Endothelial cell of umbilical vein (primary cell): ENCODE measurements around the gene ZBTB7C.

ENCODE experiments used
- EZH2 ChIP-seq: IDR thresholded peaks from 2 replicates; pipeline ENCODE4 v1.6.1; 2012; ENCODE audit warnings: borderline replicate concordance, low read depth, mild to moderate bottlenecking, moderate library complexity, low read length, inconsistent platforms; ENCODE audit not compliant: severe bottlenecking
- GATA2 ChIP-seq: IDR thresholded peaks from 2 replicates; pipeline ENCODE4 v1.7.0; 2011; ENCODE audit warnings: low read depth, mild to moderate bottlenecking, moderate library complexity, mixed read lengths, low read length; ENCODE audit not compliant: insufficient read length, insufficient read depth
- JUN ChIP-seq: IDR thresholded peaks from 2 replicates; pipeline ENCODE4 v1.6.1; 2011; ENCODE audit warnings: borderline replicate concordance, low read depth; ENCODE audit not compliant: insufficient read length, insufficient read depth
- MYC ChIP-seq: IDR thresholded peaks from one replicate; pipeline ENCODE4 v1.6.1; 2011; ENCODE audit warnings: mild to moderate bottlenecking, low read depth, low read length
- POLR2A ChIP-seq: IDR thresholded peaks from 2 replicates; pipeline ENCODE4 v1.6.1; 2012; ENCODE audit warnings: low read depth, mild to moderate bottlenecking, control low read depth, low read length
- POLR2AphosphoS5 ChIP-seq: IDR thresholded peaks from 2 replicates; pipeline ENCODE4 v1.6.1; 2012; ENCODE audit warnings: low read depth, mild to moderate bottlenecking, control low read depth, low read length, moderate library complexity; ENCODE audit not compliant: insufficient read depth
- TF ChIP-seq, protein P1 (sequence below), 2 donors: IDR thresholded peaks; 1 replicate in 1 of 2; 2 replicates in 1 of 2; pipeline ENCODE4 v1.5.1; 2011; ENCODE audit warnings: low read length in 2 of 2, mild to moderate bottlenecking in 2 of 2, moderate library complexity in 2 of 2, control low read depth in 1 of 2, inconsistent platforms in 1 of 2, low read depth in 1 of 2; ENCODE audit not compliant: insufficient read depth in 1 of 2; ENCODE audit errors: extremely low read depth in 1 of 2
- TF ChIP-seq, protein P2 (sequence below): IDR thresholded peaks from 2 replicates; pipeline ENCODE4 v1.6.1; 2011; ENCODE audit not compliant: insufficient read depth, insufficient read length

GRCh38 chr18:48073211-48073930 lies 335.8 kb downstream of the ZBTB7C start:
- TF ChIP-seq, protein P1, sequence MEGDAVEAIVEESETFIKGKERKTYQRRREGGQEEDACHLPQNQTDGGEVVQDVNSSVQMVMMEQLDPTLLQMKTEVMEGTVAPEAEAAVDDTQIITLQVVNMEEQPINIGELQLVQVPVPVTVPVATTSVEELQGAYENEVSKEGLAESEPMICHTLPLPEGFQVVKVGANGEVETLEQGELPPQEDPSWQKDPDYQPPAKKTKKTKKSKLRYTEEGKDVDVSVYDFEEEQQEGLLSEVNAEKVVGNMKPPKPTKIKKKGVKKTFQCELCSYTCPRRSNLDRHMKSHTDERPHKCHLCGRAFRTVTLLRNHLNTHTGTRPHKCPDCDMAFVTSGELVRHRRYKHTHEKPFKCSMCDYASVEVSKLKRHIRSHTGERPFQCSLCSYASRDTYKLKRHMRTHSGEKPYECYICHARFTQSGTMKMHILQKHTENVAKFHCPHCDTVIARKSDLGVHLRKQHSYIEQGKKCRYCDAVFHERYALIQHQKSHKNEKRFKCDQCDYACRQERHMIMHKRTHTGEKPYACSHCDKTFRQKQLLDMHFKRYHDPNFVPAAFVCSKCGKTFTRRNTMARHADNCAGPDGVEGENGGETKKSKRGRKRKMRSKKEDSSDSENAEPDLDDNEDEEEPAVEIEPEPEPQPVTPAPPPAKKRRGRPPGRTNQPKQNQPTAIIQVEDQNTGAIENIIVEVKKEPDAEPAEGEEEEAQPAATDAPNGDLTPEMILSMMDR (IDR thresholded peaks at IDR 0.05; ENCODE audit: extremely low read depth in 1 of 2, insufficient read depth in 1 of 2, low read depth in 1 of 2, low read length in 2 of 2), result no peak
- no peak for TF ChIP-seq EZH2
- TF ChIP-seq POLR2AphosphoS5, result no peak
- TF ChIP-seq MYC, result no peak
- no peak for TF ChIP-seq GATA2
- no peak for TF ChIP-seq POLR2A
- TF ChIP-seq, protein P2, sequence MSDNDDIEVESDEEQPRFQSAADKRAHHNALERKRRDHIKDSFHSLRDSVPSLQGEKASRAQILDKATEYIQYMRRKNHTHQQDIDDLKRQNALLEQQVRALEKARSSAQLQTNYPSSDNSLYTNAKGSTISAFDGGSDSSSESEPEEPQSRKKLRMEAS, result no peak
- no peak for TF ChIP-seq JUN
